Measurements from ENCODE around the gene GABRG3.
"Not testable (repeated sequence)": the region's sequence is repeated elsewhere in the genome, so short reads cannot be mapped to it uniquely, and the experiment has no call there.

GABRG3 gene

DNA sequence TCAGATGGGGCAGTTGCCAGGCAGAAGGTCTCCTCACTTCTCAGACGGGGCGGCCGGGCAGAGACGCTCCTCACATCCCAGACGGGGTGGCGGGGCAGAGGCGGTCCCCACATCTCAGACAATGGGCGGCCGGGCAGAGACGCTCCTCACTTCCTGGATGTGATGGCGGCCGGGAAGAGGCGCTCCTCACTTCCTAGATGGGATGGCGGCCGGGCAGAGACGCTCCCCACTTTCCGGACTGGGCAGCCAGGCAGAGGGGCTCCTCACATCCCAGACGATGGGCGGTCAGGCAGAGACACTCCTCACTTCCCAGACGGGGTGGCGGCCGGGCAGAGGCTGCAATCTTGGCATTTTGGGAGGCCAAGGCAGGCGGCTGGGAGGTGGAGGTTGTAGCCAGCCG, 33.2 kb downstream of the GABRG3 start:
- DNase-seq, result not testable (repeated sequence)

DNA sequence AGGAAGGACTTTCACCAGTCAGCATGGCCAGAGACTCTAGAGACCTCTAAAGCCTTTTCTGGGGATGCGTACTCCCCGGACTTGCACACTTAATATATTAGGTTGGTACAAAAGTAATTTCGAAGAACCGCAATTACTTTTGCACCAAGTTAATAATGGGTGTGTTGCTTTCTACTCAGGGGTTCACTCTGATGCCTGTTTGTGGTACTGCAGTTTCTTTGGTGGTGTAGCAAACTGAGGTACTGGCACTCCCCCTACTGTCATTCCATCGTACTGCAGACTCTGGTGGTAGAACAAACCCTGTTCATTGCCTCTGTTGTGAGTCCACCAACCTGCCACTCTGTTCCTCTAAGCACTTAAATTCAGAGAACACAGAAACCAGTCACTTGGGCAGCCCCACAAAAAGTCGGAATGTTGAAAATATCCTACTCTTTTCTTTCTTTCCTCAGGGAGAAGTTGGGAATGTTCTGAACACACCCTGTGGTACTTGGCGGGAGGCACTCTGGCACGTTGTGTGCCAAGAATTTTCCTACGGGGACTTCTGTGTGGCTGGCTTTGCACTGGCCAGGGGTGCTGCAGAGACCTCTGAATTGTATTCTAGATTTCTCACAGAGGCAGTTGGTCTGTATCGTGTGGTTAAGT, 46.3 kb downstream of the GABRG3 start:
- no peak for DNase-seq

DNA sequence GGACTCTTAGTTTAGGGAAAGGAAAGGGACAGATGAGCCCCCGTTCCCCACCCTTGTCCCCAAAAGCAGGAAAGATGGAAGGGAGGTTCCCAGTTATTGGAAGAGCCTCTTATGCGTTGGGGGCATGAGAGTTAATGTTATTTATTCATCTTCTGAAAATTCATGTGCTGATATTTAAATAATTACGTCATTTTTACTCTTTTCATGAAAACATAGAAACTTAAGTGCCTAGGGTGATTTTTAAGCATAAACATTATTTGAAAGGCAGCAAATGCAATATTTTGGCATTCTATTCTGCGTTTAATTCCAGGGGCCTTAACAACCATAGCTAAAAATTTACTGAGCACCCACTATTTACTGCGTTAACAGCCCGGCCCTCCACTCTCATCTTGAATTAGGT, 48.7 kb downstream of the GABRG3 start:
- no peak for DNase-seq

DNA sequence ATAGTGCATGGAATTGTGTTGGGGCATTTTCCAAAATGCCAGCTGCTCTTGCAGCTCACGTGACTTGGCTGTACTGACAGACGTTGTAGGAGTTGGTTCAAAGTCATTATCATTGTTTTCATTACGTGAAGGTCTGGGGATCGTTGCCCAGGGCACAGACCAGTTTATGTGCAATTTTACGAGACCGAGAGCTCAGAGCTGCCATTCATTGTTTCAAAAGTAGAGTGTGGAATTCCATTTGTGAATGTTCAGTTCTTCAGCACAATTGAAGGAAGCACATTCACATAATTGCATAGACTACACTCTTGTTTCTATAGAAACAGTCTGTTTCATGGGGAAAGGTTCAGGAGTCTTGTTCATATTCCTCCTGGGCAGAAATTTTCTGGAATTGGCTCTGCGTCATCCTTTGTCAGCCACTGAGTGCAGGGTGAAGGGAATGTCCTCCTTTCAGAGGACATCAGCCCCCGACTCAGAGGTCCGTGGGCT, 54.5 kb downstream of the GABRG3 start:
- no peak for DNase-seq

DNA sequence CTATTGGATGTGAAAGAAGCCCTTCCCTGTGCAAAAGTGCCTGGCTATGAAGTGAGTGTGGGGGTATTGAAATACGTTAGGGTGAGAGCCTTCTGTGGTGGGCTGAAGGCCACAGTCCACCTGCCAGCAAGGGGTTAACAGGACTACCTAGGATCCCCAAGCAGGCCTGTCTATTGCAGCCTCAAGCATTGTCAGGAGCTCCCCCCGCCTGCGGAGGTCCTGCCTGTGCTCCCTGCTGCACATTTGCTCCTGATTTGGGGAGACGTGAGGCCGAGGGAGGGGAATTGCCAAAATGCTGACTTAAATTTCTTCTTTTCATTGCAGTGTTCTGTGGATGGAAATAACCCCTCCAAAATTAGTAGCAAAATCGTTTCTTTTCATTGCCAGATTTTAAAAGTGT, 56.2 kb downstream of the GABRG3 start:
- DNase-seq, result no peak

DNA sequence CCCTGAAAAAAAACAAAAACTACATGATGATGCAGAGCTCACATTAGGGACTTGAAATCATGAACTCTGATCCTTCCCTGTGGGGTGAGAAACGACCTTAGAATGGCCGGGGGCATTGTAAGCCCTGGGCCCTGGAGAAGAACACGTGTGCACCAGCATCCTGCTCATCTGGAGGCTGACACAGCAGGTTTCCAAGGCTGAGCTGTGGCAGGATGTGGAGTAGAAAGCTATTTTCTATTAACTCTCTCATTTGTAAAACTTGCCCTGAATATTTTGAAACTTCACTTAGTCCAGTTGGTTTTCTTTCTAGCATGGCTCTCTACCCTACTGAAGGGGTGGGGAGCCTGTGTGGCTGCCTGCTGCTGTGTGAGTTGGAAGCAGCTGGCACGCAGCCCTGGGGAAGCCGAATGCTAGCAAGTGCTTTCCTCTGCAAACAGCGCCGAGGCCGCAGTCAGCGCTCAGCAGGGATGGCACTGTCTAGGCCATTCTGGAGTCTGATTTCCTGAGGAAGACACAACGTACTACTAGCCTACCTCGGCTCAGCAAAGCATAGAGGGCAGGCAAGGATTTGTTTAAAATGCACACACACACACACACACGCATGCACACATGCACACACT, 58.0 kb downstream of the GABRG3 start:
- DNase-seq, result no peak

DNA sequence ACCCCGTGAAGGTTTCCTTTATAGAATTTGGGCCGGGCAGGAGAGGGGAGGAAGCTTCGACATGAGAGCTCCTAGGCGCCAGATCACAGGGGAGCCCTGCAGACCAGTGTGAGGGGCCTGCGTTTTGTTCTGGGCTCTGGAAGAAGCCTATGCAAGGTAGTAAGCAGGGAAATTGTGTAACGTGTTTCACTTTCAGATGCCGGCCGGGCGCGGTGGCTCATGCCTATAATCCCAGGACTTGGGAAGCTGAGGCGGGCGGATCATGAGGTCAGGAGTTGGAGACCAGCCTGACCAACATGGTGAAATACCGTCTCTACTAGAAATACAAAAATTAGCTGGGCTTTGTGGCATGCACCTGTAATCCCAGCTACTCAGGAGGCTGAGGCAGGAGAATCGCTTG, 65.2 kb downstream of the GABRG3 start:
- DNase-seq, result no peak

DNA sequence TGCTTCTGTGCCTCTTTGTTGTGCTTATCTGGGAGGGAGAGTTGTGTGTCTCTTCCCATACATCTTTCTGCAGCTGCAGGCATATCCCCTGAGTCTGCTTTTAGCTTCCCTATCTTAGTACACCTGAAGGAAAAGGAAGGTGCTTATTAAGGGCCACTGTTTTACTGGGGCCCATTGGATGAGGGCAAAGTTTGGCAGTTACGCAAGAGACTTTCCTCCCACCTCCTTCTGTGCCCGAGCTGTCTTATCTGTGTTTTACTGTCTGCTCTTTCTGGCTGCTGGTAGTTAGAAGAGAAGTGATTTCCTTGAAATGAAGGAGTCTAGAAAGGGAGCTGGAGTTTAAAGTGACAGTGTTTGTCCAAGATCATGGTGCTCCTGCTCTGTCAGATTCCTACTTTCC, 66.5 kb downstream of the GABRG3 start:
- no peak for DNase-seq

DNA sequence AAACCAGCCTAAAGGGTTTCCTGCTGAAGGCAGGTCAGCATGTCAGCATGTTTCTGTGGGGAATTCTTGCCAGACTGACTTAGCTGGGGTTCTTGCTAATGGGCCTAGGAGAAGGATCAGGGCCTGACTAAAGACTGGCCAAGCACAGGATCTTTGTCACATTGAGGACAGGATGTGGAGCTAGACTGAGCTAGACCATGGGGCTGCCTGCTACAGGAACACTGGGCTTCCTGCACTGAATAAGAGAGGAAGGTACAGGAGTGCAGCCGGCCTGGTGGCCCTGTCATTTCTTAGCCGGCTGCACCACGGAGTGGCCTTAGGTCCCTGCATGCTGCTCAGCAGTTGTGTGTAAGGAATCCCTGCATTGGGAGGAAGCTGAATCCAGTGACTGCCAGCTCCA, 68.2 kb downstream of the GABRG3 start:
- DNase-seq, result no peak

DNA sequence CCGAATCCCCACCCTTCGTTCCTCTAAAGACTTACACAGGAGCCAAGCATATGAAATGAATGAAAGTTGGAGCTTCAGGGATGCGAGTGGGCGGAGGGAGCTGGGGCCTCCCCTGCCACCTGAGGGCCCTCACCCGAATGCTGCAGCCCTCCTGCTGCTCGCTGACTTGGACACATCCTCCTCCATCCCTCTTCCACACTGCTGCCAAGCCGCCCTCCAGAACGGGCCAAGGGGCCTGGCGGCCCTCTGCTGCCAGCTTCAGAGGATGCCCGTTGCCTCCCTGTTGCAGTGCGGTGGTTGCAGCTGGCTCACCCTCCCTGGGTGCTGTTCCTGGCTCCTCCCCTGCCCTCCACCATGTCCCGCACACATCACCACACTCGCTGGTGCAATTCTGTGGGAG, 71.2 kb downstream of the GABRG3 start:
- DNase-seq, result no peak

DNA sequence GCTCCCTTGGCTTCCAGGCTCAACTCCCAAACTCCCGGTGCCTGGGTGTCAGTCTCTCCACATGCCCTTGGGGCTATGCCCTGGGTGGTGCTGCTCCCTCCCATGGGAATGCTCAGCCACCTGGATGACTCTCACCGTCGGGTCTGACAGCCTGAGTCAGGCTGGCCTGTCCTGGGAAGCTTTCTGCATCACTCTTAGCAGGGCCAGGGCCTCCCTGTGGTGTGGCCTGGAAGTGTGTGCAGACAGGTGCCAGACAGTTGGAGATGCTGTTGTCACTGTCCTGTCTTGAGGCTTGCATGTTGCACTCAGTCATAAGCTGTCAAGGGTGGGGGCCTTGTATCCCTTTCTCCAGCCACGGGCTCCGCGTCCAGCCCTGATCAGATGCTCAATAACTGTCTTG, 71.7 kb downstream of the GABRG3 start:
- no peak for DNase-seq

DNA sequence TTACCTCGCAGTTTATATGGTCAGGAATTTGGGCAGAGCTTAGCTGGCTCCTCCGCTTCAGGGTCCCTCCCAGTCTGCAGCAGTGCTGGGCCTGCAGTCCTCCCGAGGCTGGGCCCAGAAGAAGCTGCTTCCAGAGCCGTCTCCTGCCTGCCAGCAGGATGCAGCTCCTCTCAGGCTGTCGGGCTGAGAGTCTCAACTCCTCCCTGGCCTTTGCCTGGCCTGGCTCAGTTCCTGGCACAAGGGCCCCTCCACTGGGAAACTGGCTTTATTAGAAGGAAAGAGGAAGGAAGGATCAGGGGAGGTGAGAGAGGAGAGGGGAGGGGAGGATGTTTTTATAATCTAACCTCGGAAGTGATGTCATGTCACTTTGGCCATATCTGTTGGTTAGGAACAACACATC, 72.8 kb downstream of the GABRG3 start:
- DNase-seq, result no peak

DNA sequence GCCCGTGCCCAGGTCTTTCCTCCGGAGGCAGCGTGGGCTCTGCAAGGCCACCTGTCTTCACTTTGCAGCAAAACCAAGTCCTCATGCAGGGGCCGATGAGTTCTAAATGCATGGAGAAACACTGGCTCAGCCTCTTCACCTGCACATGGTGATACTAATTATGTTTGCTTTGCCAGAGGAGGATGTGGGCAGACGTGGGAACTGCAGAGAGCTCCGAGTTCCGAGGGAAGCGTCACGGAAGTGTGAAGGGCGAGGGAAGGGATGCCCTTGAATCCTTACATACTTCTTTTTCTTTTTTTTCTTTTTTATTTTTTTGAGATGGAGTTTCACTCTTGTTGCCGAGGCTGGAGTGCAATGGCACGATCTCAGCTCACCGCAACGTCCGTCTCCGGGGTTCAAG, 74.8 kb downstream of the GABRG3 start:
- DNase-seq, result no peak

DNA sequence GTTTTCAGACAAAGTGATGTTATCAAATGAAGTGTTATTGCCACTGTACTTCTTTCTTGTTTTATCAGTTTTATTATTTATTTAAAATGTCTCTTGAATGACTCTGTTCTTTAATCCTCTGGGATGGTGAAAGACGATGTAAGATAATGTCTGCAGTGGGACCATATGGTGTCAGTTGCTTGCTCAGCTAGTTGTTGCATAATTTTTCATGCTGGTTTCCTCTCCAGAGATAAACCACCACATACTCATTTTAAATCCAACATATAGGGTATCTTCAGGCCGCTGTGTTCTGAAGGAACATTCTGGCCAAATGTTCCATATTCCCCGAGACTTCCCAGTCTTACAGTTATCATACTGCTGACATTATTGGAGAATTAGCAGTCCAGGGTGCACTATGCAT, 75.9 kb downstream of the GABRG3 start:
- DNase-seq, result no peak

DNA sequence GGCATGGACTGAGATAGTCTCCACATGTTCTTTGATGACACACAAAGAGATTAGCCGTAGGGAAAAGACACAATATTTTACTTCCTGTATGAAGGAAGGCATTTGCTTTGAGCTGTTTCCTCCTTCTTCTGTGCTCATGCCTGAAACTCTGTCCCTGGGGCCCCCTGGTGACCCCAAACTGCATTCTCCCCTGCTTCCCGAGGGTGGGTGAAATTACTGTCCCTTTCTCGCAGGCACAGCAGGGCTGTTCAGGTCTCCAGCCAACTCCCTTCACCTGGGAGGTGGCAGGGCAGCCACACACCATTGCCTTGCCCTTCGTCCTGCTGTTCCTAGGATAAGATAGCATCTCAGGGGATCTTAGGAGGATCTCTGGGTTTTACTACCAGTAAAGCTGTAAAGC, 79.2 kb downstream of the GABRG3 start:
- no peak for DNase-seq

DNA sequence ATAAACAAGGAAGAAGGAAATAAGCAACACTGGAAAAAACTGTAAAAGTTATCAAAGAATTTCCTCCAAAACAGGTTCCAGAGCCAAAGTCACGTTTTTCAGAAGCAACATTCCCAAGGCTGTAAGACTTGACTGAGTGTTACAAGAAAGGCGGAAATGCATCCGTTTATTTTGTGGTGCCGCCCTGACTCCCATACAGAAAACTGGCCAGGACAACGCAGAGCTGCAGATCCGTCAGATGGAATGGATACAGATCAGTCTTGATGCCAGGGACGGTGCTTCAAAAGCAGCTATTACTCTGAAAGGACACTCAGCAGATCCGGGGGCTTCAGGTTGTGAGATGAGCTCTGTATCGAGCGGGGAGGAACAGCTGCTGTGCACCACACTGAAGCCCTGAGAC, 83.4 kb downstream of the GABRG3 start:
- no peak for DNase-seq

DNA sequence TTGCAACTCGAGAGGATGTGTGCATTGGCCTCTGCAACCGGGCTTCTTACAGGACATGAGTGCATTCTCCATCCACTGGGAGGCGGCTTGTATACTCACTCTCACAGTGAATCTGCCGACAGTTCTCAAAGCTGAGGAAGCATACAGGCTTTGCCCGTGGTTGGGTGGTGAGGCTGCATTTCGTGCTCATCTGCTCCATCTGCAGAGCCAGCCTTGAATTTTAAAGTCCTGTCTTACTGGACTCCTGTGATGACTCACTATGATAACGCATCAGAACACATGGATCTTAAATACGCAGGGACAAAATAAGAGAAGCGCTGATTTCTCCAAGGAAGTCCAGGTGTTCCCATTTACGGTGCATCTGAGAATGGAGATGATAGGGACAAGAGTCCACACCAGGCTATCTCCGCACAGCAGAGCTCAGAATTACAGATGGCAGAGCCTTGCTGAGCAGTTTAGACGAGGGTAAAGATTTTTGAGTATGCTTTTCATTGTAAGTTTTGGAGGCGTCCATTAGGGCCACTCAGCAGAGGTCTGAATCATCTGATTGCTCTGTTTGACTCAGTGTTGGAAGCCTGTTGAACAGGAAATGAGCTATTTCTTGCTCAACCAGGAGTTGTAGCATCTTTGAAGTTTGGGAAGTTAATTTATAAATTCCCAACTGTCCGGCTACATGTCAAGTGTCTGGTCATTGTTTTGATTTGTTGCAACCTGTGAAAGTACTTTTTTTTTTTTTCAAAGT, 87.1 kb downstream of the GABRG3 start:
- DNase-seq, result peak; percentile 29

DNA sequence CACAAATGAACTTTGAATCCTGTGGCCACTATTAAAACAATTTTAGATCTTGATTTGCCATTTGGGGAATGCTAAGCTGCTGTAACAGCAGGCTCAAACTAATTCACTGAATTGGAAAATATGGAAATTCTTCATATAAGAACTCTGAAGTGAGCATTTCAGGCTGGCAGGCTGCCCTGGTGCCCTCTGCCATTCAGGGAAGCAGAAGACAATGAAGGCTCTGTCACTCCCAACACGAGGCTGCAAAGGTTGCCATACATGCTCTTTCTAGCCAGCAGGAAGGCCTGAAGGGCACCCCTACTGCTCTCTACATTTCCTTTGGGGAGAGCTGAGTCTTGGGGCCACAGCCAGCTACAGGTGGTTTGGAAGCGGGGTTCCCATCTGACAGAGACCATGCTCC, 88.0 kb downstream of the GABRG3 start:
- DNase-seq, result no peak

DNA sequence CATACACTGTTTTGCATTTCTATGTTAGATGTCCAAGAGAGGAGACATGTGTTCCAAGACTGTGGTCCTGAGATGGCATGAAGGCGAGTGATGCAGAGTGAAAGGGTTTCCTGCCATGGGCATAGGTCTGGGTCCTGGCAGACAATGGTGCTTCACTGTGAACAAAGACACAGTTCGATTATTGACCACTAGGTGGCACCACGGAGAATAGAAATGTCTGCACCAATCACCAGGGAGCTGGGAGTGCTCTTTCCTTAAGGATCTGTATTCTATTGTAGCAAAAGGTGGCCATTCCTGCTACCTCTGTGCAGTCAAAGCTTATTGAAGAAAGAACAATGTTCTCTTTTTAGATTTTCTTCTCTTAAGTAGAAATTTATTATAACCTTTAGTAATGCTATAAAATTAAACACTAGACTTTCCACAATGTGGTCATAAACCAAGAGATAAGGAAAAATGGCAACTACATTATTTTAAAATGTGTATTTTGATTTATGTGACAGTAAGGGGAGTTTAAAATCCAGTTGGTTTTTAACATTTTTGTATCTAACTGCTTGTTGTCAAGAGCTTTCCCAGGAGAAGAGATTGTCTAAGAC, 88.7 kb downstream of the GABRG3 start:
- DNase-seq, result no peak

DNA sequence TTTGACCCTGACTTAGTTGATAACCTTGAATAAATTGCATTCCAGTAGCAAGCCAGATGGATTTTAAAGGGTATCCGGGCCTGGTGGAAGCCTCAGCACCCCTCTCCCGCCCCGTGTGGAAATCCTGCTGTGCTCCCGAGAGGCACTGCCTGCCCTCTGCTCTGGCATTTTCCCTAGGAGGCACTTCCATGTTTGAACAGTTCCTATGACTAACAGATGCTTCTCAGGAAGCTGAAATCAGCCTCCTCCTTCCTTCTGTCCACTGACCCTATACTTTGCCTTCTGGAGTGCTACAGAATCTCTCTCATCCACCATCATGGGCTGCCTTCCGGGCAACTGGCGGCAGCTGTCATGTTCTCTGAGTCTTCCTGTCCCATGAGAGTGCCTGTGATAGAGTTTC, 90.8 kb downstream of the GABRG3 start:
- no peak for DNase-seq

DNA sequence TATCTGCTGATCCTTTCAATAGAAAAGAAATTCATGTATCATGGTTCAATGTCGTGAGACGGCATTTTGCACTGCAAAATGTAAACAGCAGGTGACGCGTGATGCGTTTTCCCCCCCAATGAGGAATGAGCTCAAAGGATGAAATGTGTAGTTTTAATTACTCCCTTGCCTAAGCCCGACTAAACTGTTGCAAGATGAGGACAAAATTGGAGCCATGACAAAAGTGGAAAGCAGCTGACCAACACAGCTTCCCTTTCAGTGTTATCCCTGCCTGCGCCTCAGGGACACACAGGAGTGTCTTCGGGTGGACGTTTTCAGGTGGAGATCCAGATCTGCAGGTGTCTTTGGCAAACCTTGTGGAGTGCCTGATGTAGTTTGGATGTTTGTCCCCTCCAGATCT, 92.0 kb downstream of the GABRG3 start:
- DNase-seq, result no peak

DNA sequence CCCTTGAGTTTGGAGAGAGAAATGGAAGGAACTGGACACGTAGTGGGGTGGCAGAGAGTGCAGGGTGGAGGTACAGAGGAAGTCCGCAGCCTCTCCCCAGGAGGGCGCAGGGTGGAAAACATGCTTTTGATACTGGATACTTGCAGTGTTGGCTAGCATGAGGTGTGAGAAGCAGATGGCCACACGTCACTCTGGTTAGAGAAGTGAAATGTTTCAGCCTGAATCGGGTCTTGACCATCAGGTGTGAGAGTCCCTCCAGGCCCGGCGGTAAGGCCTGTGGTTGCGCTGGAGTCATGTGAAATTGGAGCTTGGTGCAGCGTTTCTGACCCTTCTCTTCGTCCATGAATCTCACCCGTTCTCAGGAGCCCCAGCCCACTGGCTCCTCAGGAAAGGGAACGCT, 93.1 kb downstream of the GABRG3 start:
- no peak for DNase-seq

DNA sequence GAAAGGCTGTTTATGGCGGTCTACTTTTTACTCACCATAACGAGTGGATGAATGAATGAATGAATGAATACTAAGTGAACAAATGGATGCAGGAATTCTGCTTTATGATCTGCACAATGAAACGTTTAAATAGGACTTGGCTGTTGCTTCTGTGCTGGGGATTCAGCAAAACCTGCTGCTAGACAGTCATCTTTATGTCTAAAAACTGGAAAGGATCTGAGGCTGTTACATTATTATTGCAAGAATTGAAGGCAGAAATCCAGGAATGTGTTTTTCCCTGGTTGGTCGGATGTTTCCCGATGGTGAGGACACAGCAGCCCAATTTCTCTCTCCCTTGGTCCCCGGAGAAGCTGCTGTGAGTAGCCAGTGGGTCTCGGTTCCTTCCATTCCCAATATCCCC, 94.2 kb downstream of the GABRG3 start:
- no peak for DNase-seq

DNA sequence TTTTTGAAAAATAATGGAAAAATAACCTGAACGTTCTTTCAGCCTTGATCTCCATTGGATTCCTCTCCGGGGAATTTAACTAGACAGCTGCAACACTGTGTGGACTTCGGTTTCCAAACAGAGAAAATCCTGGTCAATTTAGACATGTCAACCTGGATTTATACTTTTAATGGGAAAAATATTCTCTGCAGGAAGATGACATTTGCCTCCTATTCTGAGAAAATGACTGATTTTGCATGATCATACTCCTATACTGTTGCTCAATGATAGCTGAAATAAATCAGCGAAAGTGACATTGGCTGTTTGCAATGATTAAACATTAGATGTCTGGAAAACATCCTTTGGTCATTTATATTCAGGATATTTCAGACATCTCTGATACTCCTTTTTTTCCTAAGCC, 94.8 kb downstream of the GABRG3 start:
- DNase-seq, result no peak
